Measurements from ENCODE around the gene CCL16.
"Not testable (repeated sequence)": the region's sequence is repeated elsewhere in the genome, so short reads cannot be mapped to it uniquely, and the experiment has no call there.

CCL16 gene

DNA sequence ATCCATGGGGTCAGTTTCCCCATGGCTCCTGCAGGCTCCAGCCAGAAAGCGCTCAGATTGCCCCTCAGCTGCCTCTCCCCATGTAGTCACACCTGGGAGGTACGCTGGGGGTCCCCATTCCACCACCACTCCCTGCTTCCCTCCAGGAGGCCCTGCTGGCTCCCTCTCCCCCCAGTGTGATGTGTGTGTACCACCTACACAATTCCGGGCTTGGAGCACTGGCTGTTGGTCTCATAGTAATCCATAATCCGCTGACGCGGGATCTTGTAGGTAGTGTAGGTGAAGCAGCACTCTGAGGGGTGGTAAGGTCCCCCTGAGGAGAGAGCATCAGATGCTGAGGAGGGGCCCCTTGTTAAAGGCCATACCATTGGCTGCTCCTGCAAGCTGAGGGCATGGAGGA lies 2.8 kb upstream of the CCL16 start:
- no peak for DNase-seq

DNA sequence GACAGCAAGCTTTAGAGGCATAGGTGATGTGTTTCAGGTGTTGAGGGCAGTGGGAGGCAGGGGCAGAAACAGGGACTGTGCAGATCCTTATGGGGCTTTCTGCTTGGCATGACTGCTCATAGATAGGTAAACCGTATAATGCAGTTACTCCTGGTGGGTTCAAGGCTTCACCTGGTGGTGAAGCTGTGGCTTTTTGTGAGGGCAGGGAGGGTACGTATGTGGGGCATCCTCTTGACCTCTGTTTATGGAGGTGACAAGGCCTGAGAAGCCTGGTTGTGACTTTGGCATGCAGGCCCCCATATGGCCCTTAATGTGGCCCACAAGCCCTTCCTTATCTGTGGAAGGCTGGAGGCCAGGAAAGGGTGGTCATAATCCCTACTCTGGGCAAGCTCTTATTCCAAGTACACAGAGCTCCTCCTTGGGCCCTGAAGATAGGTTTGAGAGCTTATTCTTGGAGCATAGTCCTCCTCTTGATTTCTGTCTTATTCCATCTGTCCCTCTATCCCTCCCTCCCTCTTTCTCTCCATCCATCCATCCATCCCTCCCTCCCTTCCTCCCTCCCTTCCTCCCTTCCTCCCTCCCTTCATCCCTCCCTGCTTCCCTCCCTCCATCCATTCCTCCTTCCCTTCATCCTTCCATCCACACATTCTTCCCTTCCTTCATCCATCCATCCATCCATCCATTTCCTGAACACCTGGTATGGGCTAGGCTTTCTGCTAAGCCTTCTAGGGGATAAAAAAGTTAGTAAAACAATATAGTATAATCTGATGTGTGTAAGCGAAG lies 1.3 kb upstream of the CCL16 start:
- DNase-seq, result no peak

DNA sequence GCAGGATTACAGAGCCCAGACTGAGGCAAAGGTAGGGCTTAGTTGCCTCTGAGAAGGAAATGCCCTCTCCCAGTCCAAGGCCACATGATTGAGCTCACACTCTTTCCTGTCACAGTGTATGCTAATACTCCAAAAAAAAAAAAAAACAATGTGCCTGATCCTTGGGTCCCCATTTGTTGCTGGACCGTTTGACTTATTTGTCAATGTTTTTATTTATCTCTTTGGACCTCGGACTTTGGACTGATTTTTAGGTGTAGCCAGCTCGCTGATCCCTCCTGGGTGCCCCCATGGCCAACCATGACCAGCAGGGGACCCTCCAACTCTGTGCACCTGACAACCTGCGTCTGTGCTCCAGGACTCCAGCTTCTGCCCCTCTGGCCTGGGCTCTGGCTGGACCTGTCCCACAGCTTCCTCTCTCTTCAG lies 622 bp upstream of the CCL16 start:
- no peak for DNase-seq

DNA sequence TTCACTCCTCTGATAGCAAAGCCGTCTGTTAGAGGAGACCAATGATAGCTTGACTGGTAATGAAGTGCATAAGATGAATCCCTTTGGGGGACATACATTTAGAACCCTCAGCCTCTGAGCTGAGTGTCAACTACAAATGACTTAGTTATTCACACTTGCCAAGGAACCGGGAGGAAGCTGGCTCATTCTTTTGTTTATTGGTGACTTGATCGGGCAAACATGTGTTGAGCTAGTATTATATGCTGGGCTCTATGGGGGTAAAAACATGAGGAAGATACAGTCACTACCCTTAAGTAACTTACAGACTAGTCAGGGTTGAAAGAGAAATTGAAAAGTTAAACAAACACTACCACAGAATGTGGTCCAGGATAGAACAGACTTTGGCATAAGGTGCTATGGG lies 3.0 kb downstream of the CCL16 start:
- DNase-seq, result no peak

DNA sequence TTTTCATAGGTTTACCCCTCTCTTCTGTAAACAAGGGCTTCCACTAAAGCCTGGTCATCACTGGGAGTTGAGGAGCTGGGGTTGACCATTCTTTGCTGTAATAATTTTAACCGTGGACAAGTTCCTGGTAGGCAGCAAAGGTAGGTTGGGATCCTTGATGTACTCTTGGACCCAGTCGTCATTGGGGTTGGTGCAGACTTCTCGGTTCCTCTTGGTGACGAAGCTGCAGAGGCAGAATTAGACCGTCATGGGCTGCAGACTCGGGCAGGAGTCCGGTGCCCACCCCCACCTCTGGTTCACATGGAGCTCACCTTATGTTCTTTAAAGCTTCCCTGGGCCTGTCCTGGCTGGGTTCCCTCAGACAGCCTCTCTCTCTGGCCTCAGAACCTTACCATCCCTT lies 3.8 kb downstream of the CCL16 start:
- DNase-seq, result no peak

DNA sequence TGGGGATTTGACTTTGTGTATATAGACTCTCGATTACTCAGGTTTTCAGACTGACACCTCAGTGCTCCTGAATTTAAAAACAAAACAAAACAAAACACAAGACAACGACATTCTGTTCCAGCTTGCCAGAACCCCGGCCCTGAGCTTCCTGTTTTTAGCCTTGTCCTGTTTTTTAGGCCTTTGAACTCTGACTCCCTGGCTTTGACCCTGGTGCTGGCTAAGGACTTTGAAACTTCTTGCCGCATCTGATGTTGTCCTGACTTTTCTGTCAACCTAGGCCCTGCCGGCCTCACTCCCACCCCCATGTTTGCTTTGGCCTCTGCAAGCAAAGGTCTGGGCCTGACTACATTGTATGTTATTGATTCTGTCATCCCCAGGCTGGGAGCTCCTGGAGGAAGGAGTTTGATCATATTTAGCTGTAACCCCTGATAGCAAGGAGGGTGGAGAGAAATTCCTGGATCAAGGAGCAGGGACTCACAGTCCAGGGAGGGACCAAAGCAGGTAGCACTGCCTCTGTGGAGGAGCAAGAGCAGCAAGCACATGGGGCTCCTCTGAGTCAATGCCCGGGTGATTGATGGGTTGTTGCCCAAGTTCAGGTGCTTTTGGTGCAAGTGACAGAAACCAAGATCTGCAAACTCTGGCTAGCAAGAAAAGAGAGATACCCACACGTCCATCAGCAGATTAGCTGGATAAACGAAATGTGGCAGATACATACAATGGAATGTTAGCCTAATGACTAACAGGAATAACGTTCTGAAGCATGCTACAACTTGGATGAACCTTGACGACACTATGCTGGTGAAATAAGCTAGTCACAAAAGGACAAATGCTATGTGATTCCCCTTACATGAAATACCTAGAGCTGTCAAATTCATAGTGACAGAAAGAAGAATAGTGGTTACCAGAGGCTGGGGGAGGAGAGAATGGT lies 7.7 kb downstream of the CCL16 start:
- no peak for DNase-seq

DNA sequence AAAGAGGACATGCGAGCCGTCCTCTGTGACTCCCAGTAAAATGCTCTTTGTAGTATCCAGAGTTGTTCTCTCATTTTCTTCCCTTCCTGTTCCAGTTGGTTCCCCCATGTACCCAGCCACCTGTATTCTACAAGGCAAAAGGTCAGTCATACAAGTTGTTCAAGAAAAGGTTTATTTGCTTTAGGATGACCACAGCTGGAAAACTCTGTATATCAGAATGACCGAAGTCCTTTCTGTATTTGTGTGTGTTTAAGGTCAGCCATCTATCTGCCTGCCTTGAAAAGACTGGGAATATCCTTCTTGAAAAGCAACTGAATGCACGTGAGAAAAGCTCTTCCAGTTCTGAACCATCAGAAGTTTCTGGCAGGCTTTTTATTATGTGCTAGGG lies 8.4 kb downstream of the CCL16 start:
- DNase-seq, result no peak

DNA sequence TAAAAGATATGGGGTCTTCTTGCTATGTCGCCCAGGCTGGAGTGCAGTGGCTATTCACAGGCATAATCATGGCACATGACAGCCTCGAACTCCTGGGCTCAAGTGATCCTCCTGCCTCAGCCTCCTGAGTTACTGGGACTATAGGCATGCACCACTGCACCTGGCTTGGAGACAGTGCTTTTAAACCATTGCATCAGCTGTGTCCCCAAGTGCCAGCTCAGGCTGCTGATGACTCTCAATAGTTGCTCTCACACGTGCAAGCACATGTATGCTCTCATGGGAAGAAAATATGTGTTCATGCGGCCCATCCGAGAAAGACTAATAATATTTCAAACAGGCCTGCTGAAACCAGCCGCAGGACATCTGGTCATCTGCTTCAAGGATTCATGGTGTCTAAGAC lies 8.8 kb downstream of the CCL16 start:
- DNase-seq, result no peak

DNA sequence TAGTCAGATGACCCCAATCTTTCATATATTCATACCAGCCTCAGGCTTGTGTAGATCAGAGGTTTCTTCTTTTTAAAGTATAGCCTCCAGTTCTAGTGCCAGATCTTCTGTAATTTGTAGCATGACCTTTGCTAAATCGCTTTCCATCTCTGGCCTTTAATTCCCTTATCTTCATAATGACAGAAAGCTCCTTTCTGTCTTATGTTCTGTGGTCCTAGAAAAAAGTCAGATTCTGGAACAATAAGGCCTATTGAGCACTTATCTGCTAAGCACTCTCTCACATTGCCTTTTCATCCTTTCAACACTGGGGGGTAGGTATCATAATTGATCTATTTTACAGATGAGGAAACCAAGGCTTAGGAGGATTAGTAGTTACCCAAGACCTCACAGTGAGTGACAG lies 9.2 kb downstream of the CCL16 start:
- DNase-seq, result no peak

DNA sequence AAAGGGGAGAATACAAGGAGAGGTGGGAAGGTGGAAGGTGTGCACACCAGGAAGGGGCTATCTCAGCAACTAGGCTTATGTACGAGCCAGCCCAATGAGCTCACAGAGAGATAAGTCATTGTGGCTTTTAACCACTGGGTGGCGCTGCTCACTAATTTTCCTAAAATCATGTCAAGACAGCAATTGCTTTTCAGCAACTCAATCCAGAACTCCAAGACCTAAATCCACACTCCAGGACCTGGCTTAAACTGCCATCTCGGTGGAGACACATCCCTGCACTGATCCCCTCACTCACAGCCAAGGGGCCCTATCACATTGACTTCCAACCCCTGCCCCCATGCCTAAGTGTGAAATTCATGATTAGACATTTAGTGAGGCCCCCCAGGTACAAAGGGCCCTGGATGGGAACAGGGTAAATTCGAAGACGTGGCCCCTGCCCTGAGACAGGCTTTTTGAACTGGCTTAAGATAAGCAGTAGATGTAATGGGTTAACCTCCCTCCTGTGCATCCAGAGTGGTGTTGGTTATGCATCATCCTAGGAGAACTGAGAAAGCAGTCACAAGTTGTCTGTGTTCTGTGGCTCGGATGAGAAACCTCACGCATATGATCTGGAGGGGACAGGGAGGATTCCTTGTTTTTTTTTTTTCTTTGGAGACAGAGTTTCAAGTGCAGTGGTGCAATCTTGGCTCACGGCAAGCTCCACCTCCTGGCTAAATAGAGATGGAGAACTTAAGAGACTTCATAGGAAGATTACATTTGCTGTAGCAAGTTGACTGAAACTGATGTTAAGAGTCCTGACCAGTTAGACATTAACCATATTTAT lies 11.5 kb downstream of the CCL16 start:
- peak; percentile 80 for DNase-seq

DNA sequence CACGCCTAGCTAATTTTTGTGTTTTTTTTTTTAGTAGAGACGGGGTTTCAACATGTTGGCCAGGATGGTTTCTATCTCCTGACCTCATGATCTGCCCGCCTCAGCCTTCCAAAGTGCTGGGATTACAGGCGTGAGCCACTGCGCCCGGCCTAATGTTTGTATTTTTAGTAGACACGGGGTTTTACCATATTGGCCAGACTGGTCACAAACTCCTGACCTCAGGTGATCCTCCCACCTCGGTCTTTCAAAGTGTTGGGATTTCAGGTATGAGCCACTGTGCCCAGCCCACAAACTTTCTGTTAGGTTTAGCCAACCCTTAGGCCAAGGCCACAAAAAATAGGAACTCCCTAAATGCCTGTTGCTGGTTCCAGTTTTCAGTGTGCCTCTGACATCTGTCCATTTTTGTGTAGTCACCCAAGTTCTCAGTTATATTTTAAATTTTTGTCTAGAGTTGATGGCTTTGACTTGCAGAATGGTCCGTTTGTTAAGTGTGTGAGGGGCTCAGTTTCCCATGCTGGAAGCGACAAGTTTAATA lies 12.7 kb downstream of the CCL16 start:
- no peak for DNase-seq

DNA sequence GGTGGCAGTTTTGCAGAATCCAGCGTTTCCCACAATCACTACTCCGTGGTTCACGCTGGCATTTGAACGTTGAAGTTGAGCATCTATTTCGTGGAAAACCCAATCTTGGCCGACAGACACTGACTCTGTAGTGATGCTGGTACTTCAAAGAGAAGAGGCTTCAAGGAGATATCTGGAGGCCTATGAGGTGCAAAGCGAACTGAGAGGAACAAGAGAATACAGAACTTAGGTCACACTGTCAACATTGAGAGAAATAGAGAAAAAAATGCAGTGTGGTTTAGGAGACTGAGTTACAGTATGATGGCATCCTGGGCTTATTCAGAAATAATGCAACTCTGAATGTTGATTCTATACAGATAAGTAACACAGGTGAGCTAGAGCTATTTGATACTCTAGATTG lies 16.0 kb downstream of the CCL16 start:
- no peak for DNase-seq

DNA sequence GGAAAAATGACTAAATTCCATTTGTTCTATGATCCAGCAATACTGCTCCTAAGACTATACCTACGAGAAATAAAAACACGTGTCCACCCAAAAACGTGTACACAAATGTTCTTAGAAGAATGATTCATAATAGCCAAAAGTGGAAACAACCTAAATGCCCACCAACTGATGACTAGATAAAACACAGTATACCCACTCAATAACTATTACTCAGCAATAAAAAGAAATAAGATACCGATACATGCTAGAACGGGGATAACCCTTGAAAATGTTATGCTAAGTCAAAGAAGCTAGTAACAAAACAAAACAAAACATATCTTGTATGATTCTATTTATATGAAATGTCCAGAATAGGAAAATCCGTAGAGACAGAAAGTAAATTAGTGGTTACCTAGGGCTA lies 17.6 kb downstream of the CCL16 start:
- DNase-seq, result no peak

DNA sequence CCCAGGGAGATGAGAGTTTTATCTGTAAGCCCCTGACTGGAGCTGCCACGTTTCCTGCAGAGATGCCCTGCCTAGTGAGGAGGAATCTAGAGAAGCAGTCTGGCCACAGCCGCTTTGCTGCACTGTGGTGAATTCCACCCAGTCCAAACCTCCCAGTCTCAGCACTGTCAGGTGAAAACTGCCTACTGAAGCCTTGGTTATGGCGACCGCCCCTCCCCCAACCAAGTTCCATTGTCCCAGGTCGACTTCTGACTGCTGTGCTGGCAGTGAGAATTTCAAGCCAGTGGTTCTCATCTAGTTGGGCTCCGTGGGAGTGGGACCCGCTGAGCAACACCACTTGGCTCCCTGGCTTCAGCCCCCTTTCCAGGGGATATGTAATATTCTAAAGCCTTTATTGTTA lies 27.6 kb downstream of the CCL16 start:
- DNase-seq, result no peak

DNA sequence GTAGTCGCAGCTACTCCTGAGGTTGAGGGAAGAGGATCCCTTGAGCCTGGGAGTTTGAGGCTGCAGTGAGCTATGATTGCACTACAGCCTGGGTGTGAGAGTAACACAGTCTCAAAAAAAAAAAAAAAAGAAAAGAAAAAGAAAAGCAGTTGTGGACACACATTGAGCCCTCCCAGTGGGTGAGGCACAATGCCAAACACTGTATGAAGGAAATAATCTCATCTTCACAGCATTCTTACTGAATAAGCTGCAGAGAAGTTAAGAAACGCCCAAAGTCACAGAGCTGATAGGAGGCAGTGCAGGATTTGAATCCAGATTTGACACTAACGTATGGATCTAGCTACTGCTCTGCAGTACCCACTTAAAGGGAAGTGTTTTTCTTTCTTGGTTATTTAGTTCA lies 31.9 kb downstream of the CCL16 start:
- no peak for DNase-seq

DNA sequence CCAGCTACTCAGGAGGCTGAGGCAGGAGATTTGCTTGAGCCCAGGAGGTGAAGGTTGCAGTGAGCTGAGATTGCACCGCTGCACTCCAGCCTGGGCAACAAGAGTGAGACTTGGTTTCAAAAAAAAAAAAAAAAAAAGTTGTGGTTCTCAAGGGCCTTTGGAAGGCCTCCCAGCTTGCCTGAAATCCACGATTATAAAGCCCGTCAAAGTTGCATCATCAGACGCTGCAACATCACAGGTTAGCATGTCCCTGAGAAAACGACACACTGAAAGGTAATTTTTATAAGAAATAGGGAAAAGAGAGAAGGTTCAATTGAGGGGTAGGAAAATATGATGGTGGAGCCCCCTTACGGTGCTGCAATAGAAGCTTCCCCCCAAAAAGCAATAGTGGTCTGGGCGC lies 33.2 kb downstream of the CCL16 start:
- no peak for DNase-seq

DNA sequence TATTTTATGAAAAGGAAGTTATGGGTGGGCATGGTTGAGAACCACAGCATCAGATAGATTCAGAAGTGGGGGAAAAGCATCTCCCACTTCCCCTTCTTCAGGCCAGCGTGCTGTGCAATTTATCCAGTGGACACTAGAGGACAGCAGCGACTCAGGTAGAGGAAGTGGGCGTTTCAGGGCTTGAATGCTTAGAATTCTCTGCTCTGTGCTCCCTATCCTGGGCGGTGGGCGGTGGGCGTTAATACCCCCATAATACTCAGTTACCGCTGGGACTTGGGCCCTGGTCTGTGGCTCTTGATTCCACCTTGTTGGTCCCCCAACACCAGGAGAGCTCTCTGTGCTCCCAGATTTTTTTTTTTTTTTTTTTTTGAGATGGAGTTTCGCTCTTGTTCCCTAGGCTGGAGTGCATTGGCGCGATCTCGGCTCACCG lies 34.1 kb downstream of the CCL16 start:
- DNase-seq, result peak; percentile 63

DNA sequence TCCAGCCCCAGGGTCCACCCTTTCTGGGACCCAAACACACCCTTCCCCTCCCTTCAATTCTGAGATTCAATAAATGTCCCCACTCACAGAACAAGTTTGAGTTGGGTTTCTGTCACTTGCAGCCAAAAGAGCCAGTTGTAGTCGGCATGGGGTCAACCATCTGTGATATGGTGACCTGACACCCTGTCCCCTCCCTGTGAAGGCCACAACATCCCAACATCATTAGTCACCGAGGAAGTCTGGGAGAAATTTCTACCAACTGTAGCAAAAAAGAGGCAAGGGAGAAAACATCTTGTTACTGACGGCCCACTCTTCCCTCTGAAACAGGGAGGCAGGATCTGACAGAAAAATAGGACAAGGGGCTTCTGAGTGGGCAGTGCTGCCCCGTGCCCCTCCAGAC lies 37.1 kb downstream of the CCL16 start:
- DNase-seq, result no peak

DNA sequence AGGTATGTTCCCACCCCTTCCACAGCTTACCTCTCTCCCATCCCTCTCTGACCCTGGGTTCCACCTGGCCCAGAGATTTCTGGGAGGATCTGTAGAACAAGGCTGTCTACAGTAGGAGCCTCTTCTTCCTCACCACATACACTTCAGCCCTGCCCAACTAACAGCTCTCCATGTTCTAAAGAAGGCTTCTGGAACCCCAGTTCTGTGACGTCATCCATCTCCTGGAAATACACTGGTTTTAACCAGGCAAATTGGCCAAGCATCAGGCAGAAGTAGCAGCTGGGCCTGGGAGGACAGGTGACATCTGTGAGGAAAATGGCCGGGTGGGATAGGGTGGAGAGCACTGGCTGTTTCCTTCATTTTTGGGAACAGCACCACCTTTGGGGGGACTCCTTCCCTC lies 37.8 kb downstream of the CCL16 start, which contains the start of gene LYZL6:
Gene LYZL6, minus strand, starts transcription at position 177 of the 400 bp plus-strand sequence. CDS start 4,357 bp downstream, outside the sequence.
- DNase-seq, result no peak

DNA sequence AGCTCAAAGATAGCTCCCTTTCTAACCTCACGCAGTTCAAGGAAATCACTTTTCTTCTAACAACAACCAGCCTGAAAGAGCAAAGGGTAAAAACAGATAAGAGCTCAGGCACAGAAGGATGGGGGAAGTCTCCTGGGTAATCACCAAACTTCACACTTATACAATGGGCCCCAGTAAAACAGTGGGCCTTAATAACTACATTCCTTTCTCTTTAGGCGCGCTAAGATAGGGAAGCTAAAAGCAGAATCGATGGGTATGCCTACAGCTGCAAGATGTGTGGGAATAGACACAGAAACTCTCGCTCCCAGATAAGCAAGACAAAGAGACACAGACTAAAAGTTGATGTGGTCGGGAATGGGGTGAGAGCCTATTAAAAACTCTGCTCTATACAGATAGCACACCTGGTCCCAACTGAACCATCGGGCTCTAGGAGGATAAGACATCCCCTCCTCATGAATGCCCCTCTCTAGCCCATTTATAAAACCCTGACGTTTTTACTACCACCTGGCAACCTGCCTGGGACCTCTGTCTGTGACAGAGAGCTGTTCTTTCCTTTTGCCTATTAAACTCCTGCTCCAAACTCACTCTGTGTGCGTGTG lies 38.6 kb downstream of the CCL16 start:
- no peak for DNase-seq

DNA sequence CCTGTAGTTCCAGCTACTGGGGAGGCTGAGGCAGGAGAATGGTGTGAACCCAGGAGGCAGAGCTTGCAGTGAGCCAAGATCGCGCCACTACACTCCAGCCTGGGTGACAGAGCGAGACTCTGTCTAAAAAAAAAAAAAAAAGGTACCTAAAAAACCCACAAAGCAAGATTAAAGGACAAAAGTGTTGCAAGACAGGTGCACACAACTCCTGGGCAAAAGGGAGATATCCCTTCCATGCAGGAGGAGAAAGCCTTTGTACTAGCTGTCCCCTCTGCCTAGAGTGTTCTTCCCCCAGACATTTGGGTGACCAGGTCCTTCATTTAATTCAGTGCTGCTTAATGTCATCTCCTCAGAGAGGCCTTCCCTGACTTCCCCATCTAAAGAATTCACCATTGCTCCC lies 42.8 kb downstream of the CCL16 start:
- not testable (repeated sequence) for DNase-seq

DNA sequence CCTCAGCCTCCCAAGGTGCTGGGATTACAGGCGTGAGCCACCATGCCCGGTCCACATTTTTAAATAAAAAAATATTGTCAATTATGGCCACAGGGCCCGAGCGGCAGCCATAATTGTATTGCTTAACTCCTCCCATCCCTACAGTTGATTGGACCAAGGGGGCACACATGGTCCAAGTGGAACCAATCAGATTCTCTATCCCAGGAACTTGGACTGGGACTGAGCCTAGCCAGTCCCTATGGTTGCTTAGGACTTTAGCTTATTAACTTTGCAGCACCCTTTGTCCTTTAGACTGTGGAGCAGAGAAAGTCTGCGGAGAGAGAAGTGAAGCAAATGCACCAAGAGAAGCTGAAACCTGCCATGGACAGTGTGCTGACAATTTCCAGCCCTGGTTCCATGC lies 45.2 kb downstream of the CCL16 start:
- DNase-seq, result no peak

Measured in CD4-positive, alpha-beta T cell treated with Interleukin-17A for 1 hour (primary cell).